ENCODE measurements around the gene CLIC4.

The CLIC4 gene

GRCh38 chr1:24858277-24858676 is 113.0 kb downstream of the CLIC4 start:
- no peaks in the 10 kb centered on the region for H3K36me3 ChIP-seq
- no peaks in the 10 kb centered on the region for H3K9me3 ChIP-seq (ENCODE audit: severe bottlenecking)
- H3K27ac ChIP-seq = no peak overlapping the region
- TF ChIP-seq, protein P1, sequence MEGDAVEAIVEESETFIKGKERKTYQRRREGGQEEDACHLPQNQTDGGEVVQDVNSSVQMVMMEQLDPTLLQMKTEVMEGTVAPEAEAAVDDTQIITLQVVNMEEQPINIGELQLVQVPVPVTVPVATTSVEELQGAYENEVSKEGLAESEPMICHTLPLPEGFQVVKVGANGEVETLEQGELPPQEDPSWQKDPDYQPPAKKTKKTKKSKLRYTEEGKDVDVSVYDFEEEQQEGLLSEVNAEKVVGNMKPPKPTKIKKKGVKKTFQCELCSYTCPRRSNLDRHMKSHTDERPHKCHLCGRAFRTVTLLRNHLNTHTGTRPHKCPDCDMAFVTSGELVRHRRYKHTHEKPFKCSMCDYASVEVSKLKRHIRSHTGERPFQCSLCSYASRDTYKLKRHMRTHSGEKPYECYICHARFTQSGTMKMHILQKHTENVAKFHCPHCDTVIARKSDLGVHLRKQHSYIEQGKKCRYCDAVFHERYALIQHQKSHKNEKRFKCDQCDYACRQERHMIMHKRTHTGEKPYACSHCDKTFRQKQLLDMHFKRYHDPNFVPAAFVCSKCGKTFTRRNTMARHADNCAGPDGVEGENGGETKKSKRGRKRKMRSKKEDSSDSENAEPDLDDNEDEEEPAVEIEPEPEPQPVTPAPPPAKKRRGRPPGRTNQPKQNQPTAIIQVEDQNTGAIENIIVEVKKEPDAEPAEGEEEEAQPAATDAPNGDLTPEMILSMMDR (IDR thresholded peaks at IDR 0.05; ENCODE audit: low read depth, low read length) = no peak
- no peak overlapping the region for H3K4me3 ChIP-seq (ENCODE audit: low read depth, low read length)
- H3K27me3 ChIP-seq (ENCODE audit: insufficient read depth, low read depth, severe bottlenecking) = no peaks in the 10 kb centered on the region
- DNase-seq = no peak

DNA sequence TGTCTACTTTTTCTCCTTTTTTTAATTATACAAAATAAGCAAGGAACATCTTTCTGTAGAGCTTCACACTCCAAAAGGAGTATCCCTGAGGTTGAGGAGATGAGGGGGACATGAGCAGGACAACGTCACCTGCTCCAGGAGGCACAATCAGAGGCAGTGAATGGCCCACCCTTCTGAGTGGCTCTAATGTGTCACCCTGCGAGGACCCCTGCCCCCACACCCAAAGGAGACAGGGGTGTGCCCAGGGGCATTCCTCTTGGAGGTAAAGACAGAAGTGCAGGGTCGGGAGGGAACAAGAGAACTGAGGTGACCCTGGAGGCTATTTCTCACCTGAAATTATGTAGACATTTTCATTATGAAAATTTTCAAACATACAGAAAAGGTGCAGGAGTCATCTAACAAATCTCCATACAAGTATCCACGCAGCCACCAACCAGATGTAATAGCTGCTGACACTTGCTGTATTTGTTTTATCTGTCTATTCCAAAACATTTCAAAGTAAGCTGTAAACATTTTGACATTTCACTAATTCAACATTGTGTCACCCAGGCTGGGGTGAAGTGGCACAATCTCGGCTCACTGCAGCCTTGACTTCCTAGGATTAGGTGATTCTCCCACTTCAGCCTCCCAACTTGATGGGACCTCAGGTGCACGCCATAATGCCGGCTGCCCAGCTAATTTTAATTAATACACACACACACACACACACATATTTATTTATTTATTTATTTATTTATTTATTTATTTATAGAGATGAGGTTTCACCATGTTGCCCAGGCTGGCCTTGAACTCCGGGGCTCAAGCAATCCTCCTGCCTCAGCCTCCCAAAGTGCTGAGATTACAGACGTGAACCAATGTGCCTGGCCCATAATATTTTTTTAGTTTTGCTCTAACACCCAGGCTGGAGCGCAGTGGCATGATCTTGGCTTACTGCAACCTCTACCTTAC is 114.1 kb downstream of the CLIC4 start:
- H3K4me3 ChIP-seq (ENCODE audit: low read depth, low read length) = no peak overlapping the region
- no peaks in the 10 kb centered on the region for H3K36me3 ChIP-seq
- no peak for DNase-seq
- H3K9me3 ChIP-seq (ENCODE audit: severe bottlenecking) = no peaks in the 10 kb centered on the region
- no peaks in the 10 kb centered on the region for H3K27me3 ChIP-seq (ENCODE audit: insufficient read depth, low read depth, severe bottlenecking)
- TF ChIP-seq, protein P1 (IDR thresholded peaks at IDR 0.05; ENCODE audit: low read depth, low read length) = no peak
- H3K27ac ChIP-seq = no peak overlapping the region

GRCh38 chr1:24860841-24861240 is 115.6 kb downstream of the CLIC4 start:
- Histone ChIP-seq H3K27ac (no peak overlapping the region), H3K9me3 (ENCODE audit: severe bottlenecking) (no peaks in the 10 kb centered on the region), H3K27me3 (ENCODE audit: insufficient read depth, low read depth, severe bottlenecking) (no peaks in the 10 kb centered on the region), H3K4me3 (ENCODE audit: low read depth, low read length) (no peak overlapping the region), H3K36me3 (no peaks in the 10 kb centered on the region)
- TF ChIP-seq, protein P1 (IDR thresholded peaks at IDR 0.05; ENCODE audit: low read depth, low read length) = no peak
- no peak for DNase-seq

DNA sequence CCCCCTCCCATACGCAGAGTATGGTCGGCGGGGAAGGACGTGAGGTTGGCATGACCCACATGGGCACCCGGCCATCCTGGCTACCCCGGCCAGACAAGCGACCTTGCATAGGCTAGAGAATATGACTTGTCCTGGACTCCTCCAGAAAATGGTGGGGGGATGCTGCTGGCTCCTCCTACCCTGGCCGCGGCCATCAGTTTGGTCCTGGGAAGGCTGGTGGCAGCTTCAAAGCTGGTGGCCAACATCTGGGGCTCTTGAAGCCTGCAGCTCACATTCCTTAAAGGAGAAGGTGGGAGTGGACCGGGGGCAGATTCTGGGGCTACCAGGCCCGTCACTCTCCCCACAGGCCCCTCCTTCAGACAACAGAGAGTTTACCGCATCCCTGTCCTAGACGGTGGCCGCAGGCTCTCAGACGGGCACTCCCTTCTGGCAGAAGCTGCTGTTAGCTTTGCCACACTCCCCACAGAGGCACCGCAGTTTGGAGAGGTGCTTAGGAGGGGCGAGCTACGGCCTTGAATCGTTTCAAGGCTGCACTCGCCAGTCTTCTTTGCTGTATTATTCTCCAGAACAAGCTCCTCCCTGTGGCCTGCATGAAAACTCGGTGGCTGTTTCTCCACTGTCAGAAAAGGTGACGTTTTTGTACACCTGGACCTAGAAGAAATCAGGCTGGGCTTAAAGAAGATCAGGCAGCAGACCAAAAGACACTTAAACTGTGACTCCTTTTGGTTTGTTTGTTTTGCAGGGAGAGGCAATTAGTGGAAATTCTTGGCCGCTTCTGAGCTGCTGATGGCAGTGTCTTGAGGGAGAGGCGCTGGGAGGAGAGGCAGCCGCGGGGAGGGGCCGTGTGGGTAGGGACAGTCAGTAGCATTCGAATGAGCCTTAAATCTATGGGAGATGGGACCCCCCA is 116.8 kb downstream of the CLIC4 start:
- no peak for DNase-seq
- Histone ChIP-seq H3K27ac (no peak overlapping the region), H3K9me3 (ENCODE audit: severe bottlenecking) (no peaks in the 10 kb centered on the region), H3K4me3 (ENCODE audit: low read depth, low read length) (no peak overlapping the region), H3K36me3 (no peaks in the 10 kb centered on the region), H3K27me3 (ENCODE audit: insufficient read depth, low read depth, severe bottlenecking) (no peaks in the 10 kb centered on the region)
- TF ChIP-seq, protein P1 (IDR thresholded peaks at IDR 0.05; ENCODE audit: low read depth, low read length) = no peak

DNA sequence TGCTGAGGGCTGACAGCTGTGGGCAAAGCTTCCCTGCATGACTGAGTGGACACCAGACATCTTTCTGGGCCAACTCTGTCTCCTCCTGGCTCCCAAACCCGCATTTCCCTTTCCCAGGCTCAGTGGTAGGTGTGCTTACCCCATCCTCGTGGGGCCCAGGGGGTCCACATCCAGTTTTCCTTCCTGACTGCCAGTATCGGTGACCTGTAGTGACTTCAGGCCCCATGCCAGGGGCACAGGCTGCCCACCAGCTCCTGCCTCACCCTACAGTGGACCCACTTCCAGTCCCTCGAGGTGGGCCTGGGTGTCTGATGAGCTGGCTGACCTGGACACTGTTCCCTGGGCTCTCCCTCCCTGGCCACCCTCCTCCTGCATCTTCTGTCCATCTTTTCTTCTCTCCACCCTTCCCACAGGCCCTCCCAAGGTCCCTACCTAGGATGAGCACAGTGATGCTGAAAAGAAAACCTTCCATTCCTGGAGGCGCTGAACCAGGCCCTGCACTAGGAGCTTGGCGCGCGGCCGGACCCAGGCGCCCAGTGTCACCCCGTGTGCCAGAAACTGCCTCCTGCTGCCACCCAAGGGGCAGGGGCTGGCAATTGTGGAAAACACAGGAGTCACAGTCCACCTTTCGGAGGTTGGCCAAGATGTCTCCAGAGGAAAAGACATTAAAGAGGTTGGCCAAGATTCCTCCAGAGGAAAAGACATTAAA is 117.7 kb downstream of the CLIC4 start:
- H3K4me3 ChIP-seq (ENCODE audit: low read depth, low read length) = no peak overlapping the region
- no peaks in the 10 kb centered on the region for H3K9me3 ChIP-seq (ENCODE audit: severe bottlenecking)
- TF ChIP-seq, protein P1 (IDR thresholded peaks at IDR 0.05; ENCODE audit: low read depth, low read length) = no peak
- H3K27ac ChIP-seq = no peak overlapping the region
- no peaks in the 10 kb centered on the region for H3K36me3 ChIP-seq
- H3K27me3 ChIP-seq (ENCODE audit: insufficient read depth, low read depth, severe bottlenecking) = no peaks in the 10 kb centered on the region
- DNase-seq = no peak

All from WERI-Rb-1 (cell line).